GM18861 (cell line): ENCODE data around the gene FOXJ1.

Source experiments
- ATAC-seq: cut with Tn5 transposase; IDR thresholded peaks from one replicate; pipeline ENCODE4 v1.9.1; 2021; ENCODE audit not compliant: unreplicated experiment

The FOXJ1 gene

GRCh38 chr17:76142585-76143041, 1.6 kb upstream of the FOXJ1 start:
- ATAC-seq, result no peak

- ATAC-seq, result no peak
These were observed 1.1 kb upstream of the FOXJ1 start for GRCh38 chr17:76142039-76142584.

DNA sequence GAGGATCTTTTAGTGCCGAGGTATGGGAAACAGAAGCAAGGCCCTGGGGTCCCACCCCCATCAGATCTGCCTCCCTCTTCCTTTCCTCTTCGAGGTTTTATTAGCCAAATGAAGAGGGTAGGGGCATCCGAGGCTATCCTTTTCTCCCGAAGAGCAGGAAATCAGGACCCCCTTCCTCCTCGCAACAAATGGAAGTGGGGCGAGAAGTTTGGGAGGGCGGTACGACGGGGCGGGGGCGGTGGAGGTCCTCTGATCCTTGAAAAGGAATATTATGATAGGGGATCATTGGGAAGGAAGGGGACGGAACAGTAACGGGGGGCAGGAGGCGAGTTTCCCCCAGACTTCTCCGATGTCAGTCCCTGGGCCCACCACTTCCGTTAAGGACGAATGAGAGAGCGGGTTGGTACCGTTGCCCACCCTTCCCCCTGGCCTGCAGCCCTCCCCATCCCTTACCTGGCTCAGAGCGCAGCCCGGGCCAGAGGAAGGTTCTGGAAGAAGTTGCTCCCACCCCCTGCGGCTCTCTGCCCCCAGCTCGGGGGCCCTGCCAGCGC, 309 bp downstream of the FOXJ1 start:
- no peak for ATAC-seq

DNA sequence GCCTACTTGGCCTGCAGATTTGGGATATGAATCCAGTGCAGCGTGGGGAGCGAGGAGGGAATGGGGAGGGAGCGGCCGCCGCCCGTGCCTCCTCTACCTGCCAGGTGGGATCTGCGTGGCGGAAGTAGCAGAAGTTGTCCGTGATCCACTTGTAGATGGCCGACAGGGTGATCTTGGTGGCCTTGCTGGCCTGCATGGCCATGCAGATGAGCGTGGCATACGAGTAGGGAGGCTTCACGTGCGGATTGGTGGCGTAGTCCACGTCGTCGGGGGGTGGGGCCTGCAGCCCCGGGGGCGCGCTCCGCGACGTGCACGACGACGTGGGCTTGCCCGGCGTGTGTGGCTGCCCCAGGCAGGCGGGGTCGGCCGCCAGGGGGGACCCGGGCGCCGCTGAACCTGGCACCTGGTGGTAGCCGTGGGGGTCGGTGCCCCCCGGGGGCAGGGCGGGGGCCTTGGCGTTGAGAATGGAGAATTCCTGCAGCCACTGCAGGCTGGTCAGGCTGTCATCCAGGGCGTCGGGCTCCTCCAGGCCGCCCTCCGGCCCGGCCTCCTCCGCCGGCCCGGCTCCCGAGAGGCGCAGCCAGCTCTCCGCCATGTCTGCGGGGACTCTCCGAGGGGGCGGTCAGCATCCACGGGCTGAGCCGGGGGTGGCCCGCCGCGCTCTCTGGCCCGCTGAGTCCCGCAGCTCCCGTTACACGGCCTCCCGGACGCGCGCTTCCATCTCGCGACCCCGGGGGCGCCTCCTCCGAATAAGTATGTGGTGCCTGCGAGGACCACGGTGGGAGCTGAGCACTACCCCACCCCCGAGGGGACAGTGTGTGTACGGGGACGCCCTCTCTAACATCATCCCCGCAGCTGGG, 1.0 kb downstream of the FOXJ1 start:
- ATAC-seq, result no peak

- ATAC-seq, result no peak
These were observed 1.9 kb downstream of the FOXJ1 start for GRCh38 chr17:76138896-76139752.

GRCh38 chr17:76138234-76138895, 2.7 kb downstream of the FOXJ1 start:
- ATAC-seq, result no peak

- ATAC-seq, result no peak
These were observed 3.5 kb downstream of the FOXJ1 start for GRCh38 chr17:76137351-76138233.

DNA sequence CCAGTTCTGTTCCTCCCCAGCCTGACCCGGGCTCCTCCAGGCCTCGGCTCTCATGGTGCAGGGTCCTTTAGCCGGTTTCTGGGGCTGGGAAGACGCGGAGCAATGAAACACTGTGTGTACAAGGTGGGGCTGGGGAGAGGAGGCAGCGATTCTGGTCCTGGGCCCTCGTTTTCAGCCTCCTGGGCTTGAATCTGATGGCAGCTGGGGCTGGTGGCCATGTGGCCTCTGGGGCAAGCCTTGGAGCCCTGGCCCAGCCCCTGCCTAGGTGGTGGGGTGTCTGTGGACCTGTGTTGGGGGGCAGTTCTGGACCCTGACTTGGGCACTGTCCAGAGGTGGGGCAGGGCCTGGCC, 4.1 kb downstream of the FOXJ1 start:
- no peak for ATAC-seq

DNA sequence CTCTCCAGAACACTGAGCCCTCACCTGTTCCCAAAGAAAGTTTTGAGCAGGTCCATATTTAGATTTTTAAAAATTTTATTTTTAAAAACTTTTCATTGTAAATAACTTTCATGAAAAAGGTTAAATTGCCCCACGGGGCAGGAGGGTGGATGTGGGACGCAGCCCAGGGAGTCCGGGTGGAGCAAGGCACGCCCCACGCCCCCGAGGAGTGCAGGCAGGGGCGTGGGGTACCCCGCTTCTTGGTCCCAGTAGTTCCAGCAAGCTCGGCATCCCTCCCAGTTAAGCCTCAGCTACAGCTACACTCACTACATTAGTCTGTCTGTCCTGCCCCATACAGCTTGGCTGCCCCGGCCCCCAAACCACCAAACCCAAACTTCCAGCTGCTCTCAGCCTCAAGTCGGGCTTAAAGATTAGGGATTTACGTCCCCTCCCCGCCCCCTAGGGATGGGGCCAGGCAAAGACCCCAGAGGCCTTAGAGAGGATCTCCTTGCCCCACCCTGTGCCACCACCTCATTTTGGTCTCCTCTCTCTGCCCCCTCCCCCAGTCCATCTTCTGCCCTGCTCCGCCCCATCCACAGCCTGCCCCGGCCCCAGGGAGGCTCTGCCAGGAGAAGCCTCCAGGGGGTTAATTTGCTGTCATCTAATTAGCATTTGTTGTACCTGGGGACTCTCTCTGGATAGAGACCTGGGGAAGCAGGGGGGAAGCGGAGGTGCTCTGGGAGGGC, 4.6 kb downstream of the FOXJ1 start:
- ATAC-seq, result no peak

DNA sequence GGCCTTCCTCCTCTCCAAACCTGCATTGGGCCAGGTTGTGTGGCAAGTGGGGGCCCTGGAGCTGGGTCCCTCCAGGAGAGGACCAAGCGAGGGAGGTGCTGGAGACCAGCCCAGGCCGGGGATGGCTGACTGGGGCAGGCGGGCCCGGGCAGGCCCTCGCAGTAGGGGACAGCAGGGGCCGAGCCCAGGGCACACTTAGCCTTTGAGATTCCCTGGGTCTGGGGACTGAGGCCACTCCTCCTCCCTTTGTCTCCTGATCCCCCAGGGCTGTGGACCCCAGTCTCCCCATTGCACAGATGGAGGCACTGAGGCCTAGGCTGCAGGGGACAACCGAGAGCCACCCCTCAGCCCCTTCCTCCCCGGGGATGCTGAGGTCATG, 5.2 kb downstream of the FOXJ1 start:
- ATAC-seq, result no peak

GRCh38 chr17:76134911-76135809, 5.9 kb downstream of the FOXJ1 start:
- ATAC-seq, result no peak

DNA sequence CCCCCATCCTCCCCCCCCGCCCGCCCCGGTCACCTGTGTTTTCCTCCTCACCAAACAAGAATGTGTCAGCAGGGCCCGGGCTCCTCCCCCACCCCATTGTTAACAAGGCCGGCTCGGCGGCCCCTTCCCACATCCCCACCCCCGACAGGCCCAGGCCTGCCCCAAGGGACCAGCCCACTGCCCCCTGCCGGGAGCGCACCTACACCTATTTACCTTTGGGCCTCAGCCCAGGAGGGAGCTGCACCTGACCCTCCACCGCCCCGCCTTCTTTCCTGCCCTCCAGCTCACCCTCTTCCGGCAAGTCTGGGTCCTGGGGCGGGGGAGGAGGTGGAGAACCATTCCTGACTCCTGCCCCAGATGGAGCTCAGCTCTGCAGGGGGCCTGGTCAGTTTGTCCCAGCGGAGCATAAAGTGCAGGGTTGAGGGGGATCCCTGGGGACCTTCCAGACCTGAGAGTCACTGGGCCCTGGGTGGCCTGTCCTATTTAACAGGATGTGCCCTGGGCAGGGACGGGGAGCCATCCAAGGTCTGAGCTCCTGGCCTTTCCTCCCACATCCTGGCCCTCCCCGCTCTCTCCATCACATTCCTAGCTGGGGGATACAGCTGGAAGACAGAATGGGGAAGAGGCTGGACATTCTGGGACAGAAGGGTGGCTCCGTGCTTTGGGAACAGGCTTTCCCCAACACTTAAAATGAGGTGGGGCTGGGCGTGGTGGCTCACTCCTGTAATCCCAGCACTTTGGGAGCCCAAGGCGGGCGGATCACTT, 8.3 kb downstream of the FOXJ1 start:
- ATAC-seq, result no peak

DNA sequence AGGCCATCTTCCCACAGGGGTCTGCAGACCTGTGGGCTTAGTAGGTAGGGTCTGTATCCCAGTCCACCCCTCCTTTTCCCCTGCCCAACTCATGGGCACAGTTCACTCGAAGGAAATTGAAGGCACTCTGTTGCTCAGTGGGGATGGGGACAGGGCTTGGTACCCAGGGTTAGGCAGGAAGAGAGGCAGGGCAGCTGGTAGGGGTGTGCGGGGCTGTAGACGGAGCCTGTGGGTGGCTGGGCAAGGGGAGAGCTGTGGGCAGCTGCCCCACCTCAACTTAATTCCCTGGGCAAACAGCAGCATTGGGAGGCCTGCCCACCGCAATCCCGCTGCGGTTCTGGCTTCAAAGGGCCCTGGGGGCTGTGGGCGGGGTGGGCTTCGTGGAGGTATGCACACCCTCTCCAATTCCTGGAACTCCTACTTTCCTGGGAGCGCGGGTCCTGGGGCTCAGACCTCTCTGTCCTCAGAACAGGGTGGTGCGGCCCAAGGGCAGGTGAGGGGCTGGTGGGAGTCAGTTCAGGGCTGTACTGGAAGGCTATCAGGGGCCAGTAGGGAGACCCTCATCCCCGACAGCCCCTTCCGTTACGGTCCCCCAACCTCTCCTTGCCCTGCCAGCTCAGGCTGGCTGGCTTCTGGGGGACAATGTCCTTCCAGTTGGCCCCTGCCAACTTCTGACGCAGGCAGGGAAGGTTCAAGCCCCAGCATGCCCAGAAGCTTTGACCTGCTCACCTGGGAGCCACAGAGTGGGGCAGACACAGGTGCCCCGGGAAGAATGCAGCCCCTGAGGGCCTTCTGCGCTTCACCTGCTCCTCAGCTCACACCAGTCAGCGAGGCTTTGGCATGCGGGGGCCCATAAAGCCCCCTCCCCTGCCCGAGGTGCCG, 9.1 kb downstream of the FOXJ1 start:
- no peak for ATAC-seq

DNA sequence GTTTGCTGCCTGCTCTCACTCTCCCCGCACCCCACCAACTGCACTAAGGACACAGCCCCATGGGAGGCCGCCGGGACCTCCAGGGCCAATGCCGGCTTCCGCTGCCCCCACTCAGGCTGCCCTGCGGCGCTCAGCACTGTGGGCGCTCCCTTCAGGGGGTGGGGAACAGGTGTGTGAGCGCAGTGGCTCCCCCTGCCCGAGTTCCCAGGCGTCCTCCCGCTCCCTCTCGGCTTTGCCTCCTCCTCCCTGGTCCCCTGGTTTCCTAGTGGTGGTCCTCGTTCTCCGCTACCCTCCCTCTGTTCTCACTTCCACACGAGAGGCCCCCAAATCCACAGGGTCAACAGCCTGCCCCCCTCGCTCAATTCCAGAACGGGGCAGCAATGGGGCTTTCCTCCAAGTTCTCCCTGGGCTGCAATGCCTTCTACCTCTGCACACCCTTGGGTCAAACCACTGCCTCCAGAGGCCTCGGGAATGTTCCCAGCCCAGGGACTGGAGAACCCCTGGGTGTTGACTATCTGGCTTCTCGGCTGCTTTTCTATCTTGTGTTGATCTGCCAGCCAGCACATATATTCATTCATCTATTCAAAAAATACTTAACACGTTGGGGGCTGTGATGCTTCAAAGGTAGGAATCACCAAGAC, 9.9 kb downstream of the FOXJ1 start:
- no peak for ATAC-seq

DNA sequence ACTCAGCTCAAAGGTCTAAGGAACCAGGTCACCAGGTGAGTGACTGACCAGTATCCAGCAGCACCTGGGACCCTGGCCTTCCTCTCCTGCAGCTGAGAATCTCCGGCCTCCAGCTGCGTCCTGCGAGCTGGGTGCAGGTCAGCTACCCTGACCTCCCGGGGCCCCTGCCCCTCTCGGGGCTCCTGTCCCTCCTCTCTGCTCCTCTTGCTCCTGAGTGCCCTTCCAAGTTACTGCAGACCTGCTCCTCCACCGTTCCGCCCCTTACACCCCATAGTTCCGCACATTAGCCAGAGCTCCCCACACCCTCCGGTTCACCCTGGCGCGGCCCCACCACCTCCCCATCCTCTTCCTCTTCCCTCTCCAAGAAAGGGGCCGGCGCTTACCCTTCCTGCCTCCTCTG, 10.6 kb downstream of the FOXJ1 start:
- ATAC-seq, result no peak

- no peak for ATAC-seq
These were observed 15.1 kb downstream of the FOXJ1 start for GRCh38 chr17:76125922-76126321.
